ENCODE data around the gene FOLR1.

GRCh38 chr11:72228844-72229231 is 36.9 kb downstream of the FOLR1 start:
- no peak for TF ChIP-seq ZBTB7A (IDR thresholded peaks at IDR 0.05; ENCODE audit: low read depth)
- no peak for TF ChIP-seq REST (IDR thresholded peaks at IDR 0.05; ENCODE audit: low read depth)
- TF ChIP-seq CEBPB (IDR thresholded peaks at IDR 0.05), result no peak
- TF ChIP-seq RAD21 (IDR thresholded peaks at IDR 0.05; ENCODE audit: low read depth), result no peak
- no peak for TF ChIP-seq EGR1 (IDR thresholded peaks at IDR 0.05)
- TF ChIP-seq TCF12 (IDR thresholded peaks at IDR 0.05; ENCODE audit: low read depth), result no peak
- TF ChIP-seq TAF1 (IDR thresholded peaks at IDR 0.05; ENCODE audit: low read depth), result no peak
- TF ChIP-seq MAX (IDR thresholded peaks at IDR 0.05), result no peak
- TF ChIP-seq EP300 (IDR thresholded peaks at IDR 0.05; ENCODE audit: borderline replicate concordance), result no peak
- no peak for TF ChIP-seq USF1 (IDR thresholded peaks at IDR 0.05)
- no peak for TF ChIP-seq TEAD4 (IDR thresholded peaks at IDR 0.05)
